Prostate gland (tissue), 2 donors: Measurements from ENCODE around the gene MAGI3. TPM values are rescaled to one million over a fixed set of nuclear protein-coding genes. Genes with fewer than 3 reads are reported as not detected.

Experiments used
- DNase-seq: peaks from one replicate; pipeline ENCODE4 v3.0.0-alpha.2; 2019; ENCODE audit warnings: low spot score
- H3K27ac ChIP-seq, 2 donors: fragments of 200-600 bp; sonication (generic); 2 replicates each; pipeline ENCODE4 v1.5.1; 2017 to 2019
- H3K27me3 ChIP-seq: fragments of 200-600 bp; sonication (generic); replicated peaks from 2 replicates; pipeline ENCODE4 v1.5.1; 2019; ENCODE audit not compliant: insufficient read depth
- H3K36me3 ChIP-seq, 2 donors: fragments of 200-600 bp; sonication (generic); 1 replicate in 1 of 2; 2 replicates in 1 of 2; pipeline versions ENCODE4 v1.5.1 to v1.8.1; 2017 to 2019
- H3K4me1 ChIP-seq: fragments of 200-600 bp; sonication (generic); replicated peaks from 2 replicates; pipeline ENCODE4 v1.5.1; 2019
- H3K4me3 ChIP-seq, 2 donors: fragments of 200-600 bp; sonication (generic); 2 replicates each; pipeline ENCODE4 v1.5.1; 2017 to 2019
- H3K9me3 ChIP-seq: fragments of 200-600 bp; sonication (generic); 2 replicates; pipeline ENCODE4 v1.5.1; 2017
- POLR2A ChIP-seq: fragments of 450-650 bp; IDR thresholded peaks from one replicate; pipeline ENCODE4 v1.6.1; 2016; ENCODE audit warnings: antibody characterized with exemption, mild to moderate bottlenecking
- POLR2AphosphoS5 ChIP-seq: sonication (generic); formaldehyde crosslinking; IDR thresholded peaks from one replicate; pipeline ENCODE4 v1.6.1; 2017; ENCODE audit warnings: antibody characterized with exemption
- WGBS: methylation state at CpG from one replicate; pipeline ENCODE4 v1.1.5; 2018; 5-methylcytosine and 5-hydroxymethylcytosine counted together
- intact Hi-C: fragments of 100-400 bp; cut with DNase I; formaldehyde crosslinking; loops from one replicate; pipeline ENCODE4 v1.14.2; 2022
- total RNA-seq, 2 donors: library from RNA; depleted of rRNA; stranded (reverse); fragments of >200 nt; gene quantifications; one replicate each; pipeline ENCODE4 v1.1.0, GENCODE V29; 2016
- TF ChIP-seq, protein P1 (sequence below), 4 experiments: fragments of 200-600 bp in 2 of 4; fragments of 450-650 bp in 2 of 4; sonication (generic) in 2 of 4; IDR thresholded peaks; 1 replicate in 3 of 4; 2 replicates in 1 of 4; pipeline ENCODE4 v1.5.1; 2016 to 2019; ENCODE audit warnings: antibody characterized with exemption in 4 of 4, mild to moderate bottlenecking in 2 of 4, moderate library complexity in 2 of 4

Gene MAGI3
- total RNA-seq, 2 donors from 2014 or later = 20.2 to 23.2 TPM

DNA sequence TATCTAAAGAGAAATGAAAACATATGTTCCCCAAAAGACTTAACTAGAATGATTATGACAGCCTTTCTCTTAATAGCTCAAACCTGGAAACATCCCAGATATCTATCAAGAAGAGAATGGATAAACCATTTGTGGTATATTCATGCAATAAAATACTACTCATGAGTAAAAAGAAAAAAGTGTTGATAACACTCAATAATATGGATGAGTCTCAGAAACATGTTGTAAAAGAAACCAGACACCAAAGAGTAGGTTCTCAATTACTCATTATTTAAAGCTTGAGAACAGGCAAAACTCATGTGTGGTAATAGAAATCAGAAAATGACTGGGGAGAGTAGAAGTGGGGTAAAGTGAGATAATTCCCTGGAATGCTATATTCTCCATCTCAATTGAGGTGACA is 214.8 kb downstream of the MAGI3 start:
- H3K4me3 ChIP-seq = no peak overlapping the region
- no peak for DNase-seq
- no peaks in the 10 kb centered on the region for H3K9me3 ChIP-seq
- intact Hi-C loops = no loop called here
- H3K27ac ChIP-seq = no peak overlapping the region
- H3K4me1 ChIP-seq = no peaks in the 10 kb centered on the region
- no peaks in the 10 kb centered on the region for H3K36me3 ChIP-seq
- H3K27me3 ChIP-seq = no peaks in the 10 kb centered on the region
- TF ChIP-seq, protein P1, sequence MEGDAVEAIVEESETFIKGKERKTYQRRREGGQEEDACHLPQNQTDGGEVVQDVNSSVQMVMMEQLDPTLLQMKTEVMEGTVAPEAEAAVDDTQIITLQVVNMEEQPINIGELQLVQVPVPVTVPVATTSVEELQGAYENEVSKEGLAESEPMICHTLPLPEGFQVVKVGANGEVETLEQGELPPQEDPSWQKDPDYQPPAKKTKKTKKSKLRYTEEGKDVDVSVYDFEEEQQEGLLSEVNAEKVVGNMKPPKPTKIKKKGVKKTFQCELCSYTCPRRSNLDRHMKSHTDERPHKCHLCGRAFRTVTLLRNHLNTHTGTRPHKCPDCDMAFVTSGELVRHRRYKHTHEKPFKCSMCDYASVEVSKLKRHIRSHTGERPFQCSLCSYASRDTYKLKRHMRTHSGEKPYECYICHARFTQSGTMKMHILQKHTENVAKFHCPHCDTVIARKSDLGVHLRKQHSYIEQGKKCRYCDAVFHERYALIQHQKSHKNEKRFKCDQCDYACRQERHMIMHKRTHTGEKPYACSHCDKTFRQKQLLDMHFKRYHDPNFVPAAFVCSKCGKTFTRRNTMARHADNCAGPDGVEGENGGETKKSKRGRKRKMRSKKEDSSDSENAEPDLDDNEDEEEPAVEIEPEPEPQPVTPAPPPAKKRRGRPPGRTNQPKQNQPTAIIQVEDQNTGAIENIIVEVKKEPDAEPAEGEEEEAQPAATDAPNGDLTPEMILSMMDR (IDR thresholded peaks at IDR 0.05) = no peak
- no peak for TF ChIP-seq POLR2A
- TF ChIP-seq POLR2AphosphoS5 = no peak

GRCh38 chr1:113608399-113608798 is 218.1 kb downstream of the MAGI3 start:
- intact Hi-C loops = no loop called here
- Histone ChIP-seq H3K36me3 (no peaks in the 10 kb centered on the region), H3K9me3 (no peaks in the 10 kb centered on the region), H3K27ac (no peak overlapping the region), H3K27me3 (no peaks in the 10 kb centered on the region), H3K4me3 (no peak overlapping the region), H3K4me1 (no peaks in the 10 kb centered on the region)
- DNase-seq = no peak
- 67% methylated on average over 3 of the region's 3 CpGs for WGBS
- TF ChIP-seq POLR2AphosphoS5 (no peak), POLR2A (no peak)
- TF ChIP-seq, protein P1 (IDR thresholded peaks at IDR 0.05) = no peak

- H3K27me3 ChIP-seq = no peaks in the 10 kb centered on the region
- H3K27ac ChIP-seq = no peak overlapping the region
- 93% methylated on average over 5 of the region's 5 CpGs for WGBS
- no peaks in the 10 kb centered on the region for H3K4me1 ChIP-seq
- H3K9me3 ChIP-seq = no peaks in the 10 kb centered on the region
- TF ChIP-seq, protein P1 (IDR thresholded peaks at IDR 0.05) = no peak
- TF ChIP-seq POLR2AphosphoS5 (no peak), POLR2A (no peak)
- no peak for DNase-seq
- H3K36me3 ChIP-seq = no peaks in the 10 kb centered on the region
- intact Hi-C loops = no loop called here
- H3K4me3 ChIP-seq = no peak overlapping the region
These were observed 220.1 kb downstream of the MAGI3 start for GRCh38 chr1:113610372-113610771.

GRCh38 chr1:113615425-113615824 is 225.1 kb downstream of the MAGI3 start:
- DNase-seq = no peak
- no peaks in the 10 kb centered on the region for H3K27me3 ChIP-seq
- TF ChIP-seq POLR2A (no peak), POLR2AphosphoS5 (no peak)
- TF ChIP-seq, protein P1 (IDR thresholded peaks at IDR 0.05) = no peak
- no peaks in the 10 kb centered on the region for H3K4me1 ChIP-seq
- no peak overlapping the region for H3K4me3 ChIP-seq
- H3K27ac ChIP-seq = no peak overlapping the region
- intact Hi-C loops = no loop called here
- no peaks in the 10 kb centered on the region for H3K9me3 ChIP-seq
- no peaks in the 10 kb centered on the region for H3K36me3 ChIP-seq

GRCh38 chr1:113616156-113616555 is 225.8 kb downstream of the MAGI3 start:
- intact Hi-C loops = no loop called here
- no peak overlapping the region for H3K4me3 ChIP-seq
- no peak for DNase-seq
- no peaks in the 10 kb centered on the region for H3K36me3 ChIP-seq
- H3K9me3 ChIP-seq = no peaks in the 10 kb centered on the region
- no peaks in the 10 kb centered on the region for H3K4me1 ChIP-seq
- no peak overlapping the region for H3K27ac ChIP-seq
- 38% methylated on average over 4 of the region's 4 CpGs for WGBS
- TF ChIP-seq, protein P1 (IDR thresholded peaks at IDR 0.05) = no peak
- no peak for TF ChIP-seq POLR2AphosphoS5
- TF ChIP-seq POLR2A = no peak
- no peaks in the 10 kb centered on the region for H3K27me3 ChIP-seq
